ENCODE results near the gene SCT.

DNA sequence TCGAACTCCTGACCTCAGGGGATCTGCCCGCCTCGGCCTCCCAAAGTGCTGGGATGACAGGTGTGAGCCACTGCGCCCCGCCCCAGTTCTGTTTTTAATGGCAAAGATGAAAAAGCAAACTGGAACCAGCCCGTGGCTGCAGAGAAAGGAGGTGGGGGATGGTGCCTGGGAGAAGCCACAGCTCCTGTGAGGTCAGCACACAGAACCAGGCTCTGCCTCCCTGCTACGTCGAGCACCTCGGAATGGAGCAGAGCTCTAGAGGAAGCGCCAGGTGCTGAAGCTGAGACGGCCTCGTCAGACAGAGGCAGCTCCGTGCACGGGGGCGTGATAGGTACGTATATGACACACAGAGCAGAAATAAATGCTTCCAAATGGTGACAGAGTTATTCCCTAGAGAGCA lies 18.6 kb upstream of the SCT start:
- TF ChIP-seq PRDM10 (tag by site-specific recombination; IDR thresholded peaks at IDR 0.05) (no peak), PATZ1 (tag by site-specific recombination; IDR thresholded peaks at IDR 0.05) (no peak), ZNF776 (tag by site-specific recombination; IDR thresholded peaks at IDR 0.05; ENCODE audit: borderline replicate concordance) (no peak), ZNF76 (tag by site-specific recombination; IDR thresholded peaks at IDR 0.05; ENCODE audit: borderline replicate concordance, low read depth) (no peak), ZNF175 (tag by site-specific recombination; IDR thresholded peaks at IDR 0.05) (no peak), GLI2 (tag by site-specific recombination; IDR thresholded peaks at IDR 0.05; ENCODE audit: borderline replicate concordance, low read depth) (no peak), CTCF (tag by site-specific recombination; IDR thresholded peaks at IDR 0.05) (no peak), ZNF639 (tag by site-specific recombination; IDR thresholded peaks at IDR 0.05) (no peak), ZNF121 (tag by site-specific recombination; IDR thresholded peaks at IDR 0.05) (no peak), ZNF184 (tag by site-specific recombination; IDR thresholded peaks at IDR 0.05) (no peak)
- TF ChIP-seq, protein P1, sequence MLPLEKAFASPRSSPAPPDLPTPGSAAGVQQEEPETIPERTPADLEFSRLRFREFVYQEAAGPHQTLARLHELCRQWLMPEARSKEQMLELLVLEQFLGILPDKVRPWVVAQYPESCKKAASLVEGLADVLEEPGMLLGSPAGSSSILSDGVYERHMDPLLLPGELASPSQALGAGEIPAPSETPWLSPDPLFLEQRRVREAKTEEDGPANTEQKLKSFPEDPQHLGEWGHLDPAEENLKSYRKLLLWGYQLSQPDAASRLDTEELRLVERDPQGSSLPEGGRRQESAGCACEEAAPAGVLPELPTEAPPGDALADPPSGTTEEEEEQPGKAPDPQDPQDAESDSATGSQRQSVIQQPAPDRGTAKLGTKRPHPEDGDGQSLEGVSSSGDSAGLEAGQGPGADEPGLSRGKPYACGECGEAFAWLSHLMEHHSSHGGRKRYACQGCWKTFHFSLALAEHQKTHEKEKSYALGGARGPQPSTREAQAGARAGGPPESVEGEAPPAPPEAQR (tag by site-specific recombination; IDR thresholded peaks at IDR 0.05): no peak
- TF ChIP-seq, protein P2, sequence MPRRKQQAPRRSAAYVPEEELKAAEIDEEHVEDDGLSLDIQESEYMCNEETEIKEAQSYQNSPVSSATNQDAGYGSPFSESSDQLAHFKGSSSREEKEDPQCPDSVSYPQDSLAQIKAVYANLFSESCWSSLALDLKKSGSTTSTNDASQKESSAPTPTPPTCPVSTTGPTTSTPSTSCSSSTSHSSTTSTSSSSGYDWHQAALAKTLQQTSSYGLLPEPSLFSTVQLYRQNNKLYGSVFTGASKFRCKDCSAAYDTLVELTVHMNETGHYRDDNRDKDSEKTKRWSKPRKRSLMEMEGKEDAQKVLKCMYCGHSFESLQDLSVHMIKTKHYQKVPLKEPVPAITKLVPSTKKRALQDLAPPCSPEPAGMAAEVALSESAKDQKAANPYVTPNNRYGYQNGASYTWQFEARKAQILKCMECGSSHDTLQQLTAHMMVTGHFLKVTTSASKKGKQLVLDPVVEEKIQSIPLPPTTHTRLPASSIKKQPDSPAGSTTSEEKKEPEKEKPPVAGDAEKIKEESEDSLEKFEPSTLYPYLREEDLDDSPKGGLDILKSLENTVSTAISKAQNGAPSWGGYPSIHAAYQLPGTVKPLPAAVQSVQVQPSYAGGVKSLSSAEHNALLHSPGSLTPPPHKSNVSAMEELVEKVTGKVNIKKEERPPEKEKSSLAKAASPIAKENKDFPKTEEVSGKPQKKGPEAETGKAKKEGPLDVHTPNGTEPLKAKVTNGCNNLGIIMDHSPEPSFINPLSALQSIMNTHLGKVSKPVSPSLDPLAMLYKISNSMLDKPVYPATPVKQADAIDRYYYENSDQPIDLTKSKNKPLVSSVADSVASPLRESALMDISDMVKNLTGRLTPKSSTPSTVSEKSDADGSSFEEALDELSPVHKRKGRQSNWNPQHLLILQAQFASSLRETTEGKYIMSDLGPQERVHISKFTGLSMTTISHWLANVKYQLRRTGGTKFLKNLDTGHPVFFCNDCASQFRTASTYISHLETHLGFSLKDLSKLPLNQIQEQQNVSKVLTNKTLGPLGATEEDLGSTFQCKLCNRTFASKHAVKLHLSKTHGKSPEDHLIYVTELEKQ (tag by site-specific recombination; IDR thresholded peaks at IDR 0.05; ENCODE audit: borderline replicate concordance): no peak
